K562 (cell line): ENCODE data around the gene PRKCB. TPM values are rescaled to one million over a fixed set of nuclear protein-coding genes. Genes with fewer than 3 reads are reported as not detected.

Experiments used
- CREB3 ChIP-seq: fragments of 450-650 bp; conservative IDR thresholded peaks from 2 replicates; pipeline ENCODE4 v1.6.1; 2016; ENCODE audit warnings: missing genetic modification characterization, low read depth, mild to moderate bottlenecking, missing compliant biosample characterization, moderate library complexity
- CXXC5 ChIP-seq: fragments of 250-450 bp; sonication (Bioruptor Pico); IDR thresholded peaks from 2 replicates; pipeline ENCODE4 v1.8.0; 2022; ENCODE audit warnings: inconsistent platforms, mild to moderate bottlenecking, moderate library complexity
- DDX20 ChIP-seq: fragments of 450-650 bp; IDR thresholded peaks from 2 replicates; pipeline ENCODE4 v1.6.1; 2016; ENCODE audit warnings: missing genetic modification characterization, low read depth, mild to moderate bottlenecking, missing compliant biosample characterization, moderate library complexity
- ETV5 ChIP-seq: sonication (generic); formaldehyde crosslinking; IDR thresholded peaks from 2 replicates; pipeline ENCODE4 v1.4.0; 2020; ENCODE audit warnings: low read depth, mild to moderate bottlenecking, missing genetic modification reagents
- HDAC1 ChIP-seq, 2 experiments: fragments of 450-650 bp; IDR thresholded peaks; 2 replicates each; pipeline ENCODE4 v1.6.1; 2016 to 2017; ENCODE audit warnings: inconsistent platforms in 1 of 2, mild to moderate bottlenecking in 1 of 2, moderate library complexity in 1 of 2
- HINFP ChIP-seq: fragments of 450-650 bp; conservative IDR thresholded peaks from 2 replicates; pipeline ENCODE4 v1.6.1; 2016; ENCODE audit warnings: missing genetic modification characterization, low read depth, mild to moderate bottlenecking, control low read depth, missing compliant biosample characterization
- IRF2 ChIP-seq: sonication (generic); formaldehyde crosslinking; IDR thresholded peaks from 2 replicates; pipeline ENCODE4 v1.8.1; 2022; ENCODE audit warnings: mild to moderate bottlenecking, missing genetic modification reagents
- KDM1A ChIP-seq, 2 experiments: fragments of 450-650 bp; IDR thresholded peaks; 2 replicates each; pipeline ENCODE4 v1.6.1; 2016; ENCODE audit warnings: mild to moderate bottlenecking in 2 of 2
- MAFK ChIP-seq: IDR thresholded peaks from 2 replicates; pipeline ENCODE4 v1.6.1; 2011; ENCODE audit warnings: low read length, improper control_type of control experiment
- MXD1 ChIP-seq: fragments of 250-450 bp; sonication (Bioruptor Pico); IDR thresholded peaks from 2 replicates; pipeline ENCODE4 v1.8.0; 2021; ENCODE audit warnings: borderline replicate concordance, mild to moderate bottlenecking, moderate library complexity; ENCODE audit not compliant: poor library complexity, severe bottlenecking
- NR2C1 ChIP-seq, 2 experiments: fragments of 450-650 bp; IDR thresholded peaks; 2 replicates each; pipeline ENCODE4 v1.6.1; 2017; ENCODE audit warnings: mild to moderate bottlenecking in 2 of 2, antibody characterized with exemption in 1 of 2, inconsistent platforms in 1 of 2, missing compliant biosample characterization in 1 of 2, missing genetic modification characterization in 1 of 2
- SNIP1 ChIP-seq: fragments of 450-650 bp; IDR thresholded peaks from 2 replicates; pipeline ENCODE4 v1.7.1; 2017; ENCODE audit warnings: low read depth, mild to moderate bottlenecking
- TAL1 ChIP-seq: fragments of 450-650 bp; IDR thresholded peaks from 2 replicates; pipeline ENCODE4 v1.6.1; 2016; ENCODE audit warnings: mild to moderate bottlenecking
- ZBTB2 ChIP-seq: fragments of 450-650 bp; IDR thresholded peaks from 2 replicates; pipeline ENCODE4 v1.6.1; 2016; ENCODE audit warnings: antibody characterized with exemption
- ZNF197 ChIP-seq: fragments of 200-800 bp; sonication (Bioruptor generic); IDR thresholded peaks from 2 replicates; pipeline ENCODE4 v1.6.1; 2016; ENCODE audit warnings: low read depth, missing genetic modification characterization, missing compliant biosample characterization
- ZNF398 ChIP-seq: fragments of 250-450 bp; sonication (Bioruptor Pico); IDR thresholded peaks from 2 replicates; pipeline ENCODE4 v1.8.0; 2021; ENCODE audit warnings: moderate library complexity, mild to moderate bottlenecking, inconsistent platforms
- ZNF740 ChIP-seq, 3 experiments: fragments of 200-800 bp in 1 of 3; sonication (Bioruptor generic) in 1 of 3; sonication (generic) in 1 of 3; formaldehyde crosslinking in 1 of 3; IDR thresholded peaks; 2 replicates each; pipeline versions ENCODE4 v1.6.1 to v1.8.0; 2016 to 2022; ENCODE audit warnings: mild to moderate bottlenecking in 2 of 3, missing compliant biosample characterization in 2 of 3, missing genetic modification characterization in 2 of 3, missing genetic modification reagents in 1 of 3
- polyA plus RNA-seq, 8 experiments: library from polyadenylated mRNA; depleted of rRNA in 4 of 8; stranded (reverse) in 5 of 8; unstranded in 3 of 8; fragments of >200 nt; fragmentation: Nextera tagmentation in 2 of 8; fragmentation: Illumina TruSeq in 1 of 8; extraction: Ambion mirVana in 2 of 8; extraction: Trizol in 1 of 8; gene quantifications; 2 replicates each; pipeline versions ENCODE4 v1.2.1 to v1.2.3, GENCODE V29; 2011 to 2014; ENCODE audit warnings: inconsistent platforms in 1 of 8, missing spikeins in 1 of 8
- total RNA-seq, 7 experiments: library from RNA; depleted of rRNA in 6 of 7; stranded (reverse); fragments of >200 nt in 6 of 7; fragmentation: Illumina TruSeq in 2 of 7; extraction: Trizol in 2 of 7; gene quantifications; 2 replicates each; pipeline versions ENCODE4 v1.2.1 to v1.2.3, GENCODE V29; 2011 to 2021; ENCODE audit warnings: low replicate concordance in 1 of 7

The PRKCB gene
- total and polyA plus RNA-seq, 9 of the 15 experiments (the other 6 are each of a cell fraction or from before 2014, with no cell fraction given), result 49.9 to 276 (median 148) TPM

GRCh38 chr16:23823475-23824384, 12.1 kb upstream of the PRKCB start (continued):
- TF ChIP-seq HINFP (tag) (0 out of 2 replicates have a peak, but pooled peaks have one; percentile 26), TAL1 (peak; percentile 21; the same call in 1 of the 2 replicates), HDAC1 (IDR thresholded peaks at IDR 0.05) (peak in 1 of 2 experiments; percentile 30; a peak in 1 of 4 replicates), ZNF398 (CRISPR knock-in tag) (no peak), ZNF197 (CRISPR knock-in tag) (peak; percentile 58; the same call in 1 of the 2 replicates), NR2C1 (IDR thresholded peaks at IDR 0.05) (peak; percentile 83), NR2C1 (tag; IDR thresholded peaks at IDR 0.05) (peak; percentile 77), MXD1 (CRISPR knock-in tag) (no peak), KDM1A (IDR thresholded peaks at IDR 0.05) (peak in 1 of 2 experiments; percentile 40; a peak in 1 of 4 replicates), ZBTB2 (0 out of 2 replicates have a peak, but pooled peaks have one; percentile 29), DDX20 (tag) (peak; percentile 58; the same call in 1 of the 2 replicates), MAFK (no peak), ETV5 (CRISPR knock-in tag) (peak; percentile 66; the same call in 1 of the 2 replicates), CXXC5 (peak; percentile 72), ZNF740 (CRISPR knock-in tag; IDR thresholded peaks at IDR 0.05) (no peak), ZNF740 (tag; IDR thresholded peaks at IDR 0.05) (0 out of 4 replicates have a peak, but pooled peaks of 1 of the 2 experiments have one; percentile 29), CREB3 (tag) (peak; percentile 35; the same call in 1 of the 2 replicates), SNIP1 (0 out of 2 replicates have a peak, but pooled peaks have one; percentile 9), IRF2 (CRISPR knock-in tag) (no peak)
